CD4-positive, alpha-beta T cell (primary cell): Measurements from ENCODE around the gene CYSRT1. TPM values are rescaled to one million over a fixed set of nuclear protein-coding genes. Genes with fewer than 3 reads are reported as not detected.

Experiments used
- ATAC-seq: fragments of 200-7000 bp; cut with Tn5 transposase; one replicate; pipeline ENCODE4 v1.10.0; 2022; ENCODE audit warnings: mild to moderate bottlenecking; ENCODE audit not compliant: poor library complexity
- CTCF ChIA-PET: fragments of 350-600 bp; sonication (Branson Sonifier 250); formaldehyde crosslinking; loops from one replicate; lab custom pipeline; 2021; ENCODE audit warnings: antibody characterized with exemption, inconsistent platforms; lab: Charles Lee
- POLR2A ChIA-PET: fragments of 350-600 bp; sonication (Branson Sonifier 250); formaldehyde crosslinking; loops from one replicate; lab custom pipeline; 2021; ENCODE audit warnings: antibody characterized with exemption, inconsistent platforms; lab: Charles Lee
- DNase-seq, 14 experiments: peaks; one replicate each; pipeline ENCODE4 v3.0.0-alpha.2; 2013 to 2020; ENCODE audit warnings: mixed read lengths in 2 of 14
- H3K27ac ChIP-seq, 2 donors: one replicate each; pipeline versions ENCODE4 v1.5.1 to v1.7.0; 2013; ENCODE audit warnings: low read length in 2 of 2, low read depth in 1 of 2, mild to moderate bottlenecking in 1 of 2
- H3K27me3 ChIP-seq, 2 experiments: 1 replicate in 1 of 2; 2 replicates in 1 of 2; pipeline versions ENCODE4 v1.6.1 to v1.7.0; 2013; ENCODE audit warnings: low read length in 2 of 2, control low read depth in 1 of 2, mild to moderate bottlenecking in 1 of 2, moderate library complexity in 1 of 2; ENCODE audit not compliant: insufficient read depth in 2 of 2, control insufficient read depth in 1 of 2
- H3K36me3 ChIP-seq: one replicate; pipeline ENCODE4 v1.6.1; 2013; ENCODE audit warnings: low read length, control low read depth; ENCODE audit not compliant: insufficient read depth
- H3K4me1 ChIP-seq: one replicate; pipeline ENCODE4 v1.6.1; 2013; ENCODE audit warnings: low read length, control low read depth; ENCODE audit not compliant: insufficient read depth
- H3K4me3 ChIP-seq: one replicate; pipeline ENCODE4 v1.5.1; 2013; ENCODE audit warnings: mild to moderate bottlenecking, low read length, moderate library complexity
- H3K9me3 ChIP-seq, 2 experiments: 1 replicate in 1 of 2; 2 replicates in 1 of 2; pipeline versions ENCODE4 v1.6.1 to v1.7.0; 2013; ENCODE audit warnings: low read length in 2 of 2, mild to moderate bottlenecking in 2 of 2, control low read depth in 1 of 2, moderate library complexity in 1 of 2; ENCODE audit not compliant: control insufficient read depth in 1 of 2, insufficient read depth in 1 of 2
- H3K27ac Mint-ChIP-seq: one replicate; pipeline ENCODE4 v1.8.0; 2020; ENCODE audit warnings: mixed read lengths
- H3K27me3 Mint-ChIP-seq: one replicate; pipeline ENCODE4 v1.8.0; 2021; ENCODE audit warnings: mixed read lengths
- H3K36me3 Mint-ChIP-seq: one replicate; pipeline ENCODE4 v1.8.0; 2021; ENCODE audit warnings: low read depth, mixed read lengths
- H3K4me1 Mint-ChIP-seq: one replicate; pipeline ENCODE4 v1.8.0; 2021; ENCODE audit warnings: low read depth, mixed read lengths
- H3K4me3 Mint-ChIP-seq: one replicate; pipeline ENCODE4 v1.8.0; 2020; ENCODE audit warnings: mild to moderate bottlenecking, mixed read lengths
- H3K9me3 Mint-ChIP-seq: one replicate; pipeline ENCODE4 v1.8.0; 2020; ENCODE audit warnings: mixed read lengths
- intact Hi-C, 2 experiments: fragments of 100-400 bp; cut with DNase I in 1 of 2; cut with micrococcal nuclease in 1 of 2; formaldehyde crosslinking; loops; one replicate each; pipeline versions ENCODE4 v1.15.1 to v1.9.0; 2023 to 2025; cut with DNase I, micrococcal nuclease
- total RNA-seq, 174 experiments: library from RNA in 2 of 174; stranded (reverse) in 2 of 174; gene quantifications; one replicate each; pipeline ENCODE4 v1.2.3 and lab custom pipeline; 2021 to 2026
- TF ChIP-seq, protein P1 (sequence below): fragments of 200-600 bp; IDR thresholded peaks from one replicate; pipeline ENCODE4 v1.8.0; 2022; ENCODE audit warnings: antibody characterized with exemption, mild to moderate bottlenecking

Gene CYSRT1
- total RNA-seq, 2 experiments from 2014 or later, result 0.33 to 0.42 TPM

DNA sequence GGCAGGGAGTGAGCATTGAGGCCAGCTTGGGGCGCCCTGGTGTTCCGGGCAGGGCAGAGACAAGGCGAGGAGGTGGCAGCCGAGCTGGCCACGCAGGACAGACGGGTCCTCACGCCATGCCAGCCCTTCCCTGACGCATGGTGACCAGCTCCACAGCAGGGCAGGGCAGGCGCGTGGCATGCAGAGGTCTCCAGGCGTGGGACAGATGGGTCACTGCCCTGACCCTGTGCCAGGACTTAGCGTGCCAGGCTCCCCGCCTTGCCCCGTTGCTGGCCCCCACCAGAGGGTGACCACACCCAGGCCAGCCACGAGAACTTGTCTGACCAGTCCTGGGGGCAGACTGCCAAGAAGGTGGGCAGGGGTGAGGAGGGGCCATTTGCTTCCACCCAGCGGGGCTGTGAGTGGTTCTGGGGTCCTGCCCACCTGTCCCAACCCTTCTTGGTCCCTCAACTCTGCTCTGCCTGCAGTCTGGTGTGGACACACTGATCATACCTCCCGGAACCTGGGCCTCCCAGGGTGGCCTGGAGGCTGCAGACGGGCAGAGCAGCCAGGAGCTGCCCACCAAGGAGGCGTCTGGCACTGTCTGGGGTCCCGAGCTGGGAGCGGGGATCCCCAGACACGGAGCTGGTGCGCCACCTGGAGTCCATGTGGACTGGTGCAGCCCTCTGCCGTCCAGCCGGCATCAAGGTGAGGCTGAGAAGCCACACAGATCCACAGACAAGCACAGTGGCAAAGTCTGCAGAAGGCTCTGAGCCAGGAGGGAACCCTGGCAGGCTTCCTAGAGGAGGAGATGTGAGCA, 2.3 kb downstream of the CYSRT1 start, which contains the start of gene RNF224:
Gene RNF224, plus strand, starts transcription at position 449 of the 799 bp plus-strand sequence. CDS start 834 bp downstream, outside the sequence.
- Histone ChIP-seq H3K27me3 (peaks cover 3 to 16% of the 10 kb centered on the region in 2 experiments), H3K9me3 (peaks cover 0 to 10% of the 10 kb centered on the region in 2 experiments), H3K4me3 (no peak within 1 kb of the TSS), H3K4me1 (peaks cover 31% of the 10 kb centered on the region), H3K36me3 (no peaks in the 10 kb centered on the region), H3K27ac (no peak within 1 kb of the TSS)
- peaks cover 5% of the 10 kb centered on the region for H3K27me3 Mint-ChIP-seq
- ChIA-PET POLR2A (interaction anchor here (1.0 to 2.4 kb wide), 5 partner anchors 13 to 141 kb away, joined by 3 to 15 read pairs (median 5); partner anchors contain the start of genes MAN1B1, TPRN and TUBB4B), CTCF (interaction anchor here (0.5 to 2.5 kb wide), 15 partner anchors 9 to 198 kb away, joined by 3 to 15 read pairs (median 3); partner anchors contain the start of genes ANAPC2, NPDC1 and SSNA1)
- intact Hi-C loops, result loop anchor here (1.0 to 5.0 kb wide), 5 partner anchors 105 to 181 kb away; partner anchors contain the start of gene NPDC1 (in 2 of the 2)
- H3K36me3 Mint-ChIP-seq, result no peaks in the 10 kb centered on the region
- H3K4me3 Mint-ChIP-seq, result peak within 1 kb of the TSS; percentile 1
- peaks cover 18% of the 10 kb centered on the region for H3K4me1 Mint-ChIP-seq
- peak; percentile 24 for ATAC-seq
- no peak within 1 kb of the TSS for H3K27ac Mint-ChIP-seq
- TF ChIP-seq, protein P1, sequence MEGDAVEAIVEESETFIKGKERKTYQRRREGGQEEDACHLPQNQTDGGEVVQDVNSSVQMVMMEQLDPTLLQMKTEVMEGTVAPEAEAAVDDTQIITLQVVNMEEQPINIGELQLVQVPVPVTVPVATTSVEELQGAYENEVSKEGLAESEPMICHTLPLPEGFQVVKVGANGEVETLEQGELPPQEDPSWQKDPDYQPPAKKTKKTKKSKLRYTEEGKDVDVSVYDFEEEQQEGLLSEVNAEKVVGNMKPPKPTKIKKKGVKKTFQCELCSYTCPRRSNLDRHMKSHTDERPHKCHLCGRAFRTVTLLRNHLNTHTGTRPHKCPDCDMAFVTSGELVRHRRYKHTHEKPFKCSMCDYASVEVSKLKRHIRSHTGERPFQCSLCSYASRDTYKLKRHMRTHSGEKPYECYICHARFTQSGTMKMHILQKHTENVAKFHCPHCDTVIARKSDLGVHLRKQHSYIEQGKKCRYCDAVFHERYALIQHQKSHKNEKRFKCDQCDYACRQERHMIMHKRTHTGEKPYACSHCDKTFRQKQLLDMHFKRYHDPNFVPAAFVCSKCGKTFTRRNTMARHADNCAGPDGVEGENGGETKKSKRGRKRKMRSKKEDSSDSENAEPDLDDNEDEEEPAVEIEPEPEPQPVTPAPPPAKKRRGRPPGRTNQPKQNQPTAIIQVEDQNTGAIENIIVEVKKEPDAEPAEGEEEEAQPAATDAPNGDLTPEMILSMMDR, result peak; percentile 84
- DNase-seq, result peak; percentile 73 to 89 (median 78)
- no peaks in the 10 kb centered on the region for H3K9me3 Mint-ChIP-seq

DNA sequence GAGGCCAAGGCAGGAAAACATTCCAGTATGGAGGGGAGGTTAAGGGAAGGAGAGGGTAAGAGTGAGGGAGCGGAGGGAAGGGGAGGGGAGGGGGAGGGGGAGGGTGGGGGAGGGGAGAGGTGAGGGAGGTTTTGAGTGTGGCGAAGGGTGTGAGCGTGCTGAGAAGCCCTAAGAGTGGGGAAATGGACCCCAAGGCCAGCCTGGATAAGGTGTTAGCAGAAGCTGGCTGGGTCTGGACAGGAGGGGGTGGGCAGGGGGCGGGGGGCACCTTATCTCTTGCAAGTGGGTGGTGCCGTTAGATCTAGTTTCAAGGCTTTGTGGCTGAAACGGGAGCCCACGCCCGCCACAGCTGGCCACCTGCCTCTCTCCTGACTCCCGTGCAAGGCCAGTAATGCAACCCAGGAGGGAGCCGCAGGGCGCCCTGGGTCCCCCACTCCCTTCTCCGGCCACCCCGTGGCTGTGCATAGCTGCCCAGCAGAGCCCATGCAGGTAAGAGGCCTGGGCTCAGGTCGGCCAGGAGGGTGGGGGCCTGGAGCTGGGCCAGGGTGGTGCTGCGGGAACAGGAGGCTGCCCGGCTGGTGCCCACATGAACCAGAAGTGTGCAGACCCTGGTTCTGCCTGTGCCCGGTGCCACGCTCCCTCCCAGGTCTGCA, 3.0 kb downstream of the CYSRT1 start:
- Mint-ChIP-seq H3K4me1 (peaks cover 16% of the 10 kb centered on the region), H3K27ac (no peak overlapping the region), H3K9me3 (no peaks in the 10 kb centered on the region), H3K36me3 (no peaks in the 10 kb centered on the region), H3K27me3 (peaks cover 5% of the 10 kb centered on the region), H3K4me3 (peak overlapping the region; percentile 1)
- H3K9me3 ChIP-seq, result peaks cover 0 to 10% of the 10 kb centered on the region in 2 experiments
- no peak overlapping the region for H3K4me3 ChIP-seq
- intact Hi-C loops, result loop anchor here (1.0 to 5.0 kb wide), 5 partner anchors 106 to 182 kb away; partner anchors contain the start of gene NPDC1 (in 2 of the 2)
- H3K4me1 ChIP-seq, result peaks cover 23% of the 10 kb centered on the region
- ChIA-PET CTCF (interaction anchor here (0.6 to 2.5 kb wide), 11 partner anchors 9 to 193 kb away, joined by 3 to 15 read pairs (median 4); partner anchors contain the start of genes ANAPC2, NPDC1 and SSNA1), POLR2A (interaction anchor here (1.0 to 2.4 kb wide), 5 partner anchors 13 to 141 kb away, joined by 3 to 15 read pairs (median 5); partner anchors contain the start of genes MAN1B1, TPRN and TUBB4B)
- no peak overlapping the region for H3K27ac ChIP-seq
- ATAC-seq (no peak), DNase-seq (no peak)
- peaks cover 3 to 16% of the 10 kb centered on the region in 2 experiments for H3K27me3 ChIP-seq
- TF ChIP-seq, protein P1, result no peak
- H3K36me3 ChIP-seq, result no peaks in the 10 kb centered on the region

DNA sequence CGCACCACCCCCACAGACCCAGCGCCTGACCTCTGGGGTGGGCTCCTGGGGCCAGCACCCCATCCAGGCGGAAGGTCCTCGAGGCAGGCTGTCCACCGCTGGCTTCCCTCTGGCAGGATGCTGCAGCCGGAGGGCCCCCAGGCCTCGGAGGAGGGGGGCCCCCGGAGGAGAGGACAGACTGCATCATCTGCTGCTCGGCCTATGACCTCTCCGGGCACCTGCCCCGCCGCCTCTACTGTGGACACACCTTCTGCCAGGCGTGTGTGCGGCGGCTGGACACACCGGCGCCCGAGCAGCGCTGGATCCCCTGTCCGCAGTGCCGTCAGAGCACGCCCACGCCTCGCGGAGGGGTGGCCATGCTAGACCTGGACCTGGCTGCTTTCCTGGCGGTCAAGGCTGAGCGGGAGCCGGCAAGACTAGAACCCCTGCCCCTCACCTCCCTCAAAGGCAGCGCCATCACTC, 3.6 kb downstream of the CYSRT1 start:
- H3K27ac ChIP-seq, result no peak overlapping the region
- Mint-ChIP-seq H3K4me1 (peaks cover 10% of the 10 kb centered on the region), H3K27me3 (peaks cover 5% of the 10 kb centered on the region), H3K27ac (no peak overlapping the region), H3K9me3 (no peaks in the 10 kb centered on the region), H3K4me3 (no peak overlapping the region), H3K36me3 (no peaks in the 10 kb centered on the region)
- H3K27me3 ChIP-seq, result peaks cover 3 to 16% of the 10 kb centered on the region in 2 experiments
- DNase-seq (peak in 1 of 14 experiments; percentile 39), ATAC-seq (no peak)
- H3K4me1 ChIP-seq, result peaks cover 21% of the 10 kb centered on the region
- H3K9me3 ChIP-seq, result peaks cover 0 to 10% of the 10 kb centered on the region in 2 experiments
- TF ChIP-seq, protein P1, result no peak
- ChIA-PET CTCF (interaction anchor here (0.6 to 2.5 kb wide), 2 partner anchors 8 to 182 kb away, joined by 4 to 15 read pairs; no protein-coding TSS in a partner anchor), POLR2A (interaction anchor here (2.3 to 2.4 kb wide), 2 partner anchors 12 to 133 kb away, joined by 10 to 15 read pairs; partner anchors contain the start of gene TUBB4B)
- intact Hi-C loops, result loop anchor here in 1 of 2 experiments (5.0 kb wide), 1 partner anchor 181 kb away; the partner anchor contains the start of gene NPDC1
- H3K4me3 ChIP-seq, result no peak overlapping the region
- no peaks in the 10 kb centered on the region for H3K36me3 ChIP-seq
